Activated naive CD4-positive, alpha-beta T cell treated with anti-CD3 and anti-CD28 coated beads, Interleukin-2, amount 50 U/mL, for 24 hours (primary cell): ENCODE measurements around the gene FBLN1.
"Not testable (repeated sequence)": the region's sequence is repeated elsewhere in the genome, so short reads cannot be mapped to it uniquely, and the experiment has no call there.

Experiments used
- H3K27ac Mint-ChIP-seq: one replicate; pipeline ENCODE4 v1.8.0; 2021; ENCODE audit warnings: mild to moderate bottlenecking, mixed read lengths
- H3K27me3 Mint-ChIP-seq: one replicate; pipeline ENCODE4 v1.8.0; 2021; ENCODE audit warnings: mixed read lengths
- H3K36me3 Mint-ChIP-seq: one replicate; pipeline ENCODE4 v1.8.0; 2021; ENCODE audit warnings: mixed read lengths
- H3K4me1 Mint-ChIP-seq: one replicate; pipeline ENCODE4 v1.8.0; 2021; ENCODE audit warnings: mixed read lengths
- H3K4me3 Mint-ChIP-seq: one replicate; pipeline ENCODE4 v1.8.0; 2021; ENCODE audit warnings: mild to moderate bottlenecking, mixed read lengths
- H3K9me3 Mint-ChIP-seq: one replicate; pipeline ENCODE4 v1.8.0; 2021; ENCODE audit warnings: mixed read lengths

Gene FBLN1

GRCh38 chr22:45599836-45600577 is 97.3 kb downstream of the FBLN1 start:
- Mint-ChIP-seq H3K27ac (no peak overlapping the region), H3K36me3 (no peaks in the 10 kb centered on the region), H3K27me3 (peaks cover 2% of the 10 kb centered on the region), H3K4me3 (no peak overlapping the region), H3K4me1 (no peaks in the 10 kb centered on the region), H3K9me3 (no peaks in the 10 kb centered on the region)

GRCh38 chr22:45600790-45601730 is 98.4 kb downstream of the FBLN1 start:
- Mint-ChIP-seq H3K36me3 (no peaks in the 10 kb centered on the region), H3K27me3 (peaks cover 3% of the 10 kb centered on the region), H3K9me3 (no peaks in the 10 kb centered on the region), H3K4me3 (no peak overlapping the region), H3K27ac (no peak overlapping the region), H3K4me1 (no peaks in the 10 kb centered on the region)

- Mint-ChIP-seq H3K4me3 (no peak overlapping the region), H3K27ac (no peak overlapping the region), H3K36me3 (no peaks in the 10 kb centered on the region), H3K4me1 (no peaks in the 10 kb centered on the region), H3K27me3 (peaks cover 3% of the 10 kb centered on the region), H3K9me3 (no peaks in the 10 kb centered on the region)
Measured at GRCh38 chr22:45602004-45602733, 99.5 kb downstream of the FBLN1 start.

GRCh38 chr22:45602824-45603595 is 100.3 kb downstream of the FBLN1 start:
- Mint-ChIP-seq H3K4me1 (no peaks in the 10 kb centered on the region), H3K27ac (no peak overlapping the region), H3K36me3 (no peaks in the 10 kb centered on the region), H3K4me3 (no peak overlapping the region), H3K27me3 (peaks cover 3% of the 10 kb centered on the region), H3K9me3 (no peaks in the 10 kb centered on the region)

GRCh38 chr22:45603619-45604018 is 100.9 kb downstream of the FBLN1 start:
- no peaks in the 10 kb centered on the region for H3K36me3 Mint-ChIP-seq
- no peaks in the 10 kb centered on the region for H3K4me1 Mint-ChIP-seq
- no peaks in the 10 kb centered on the region for H3K9me3 Mint-ChIP-seq
- H3K27me3 Mint-ChIP-seq, result peaks cover 3% of the 10 kb centered on the region
- no peak overlapping the region for H3K4me3 Mint-ChIP-seq
- no peak overlapping the region for H3K27ac Mint-ChIP-seq

- H3K4me1 Mint-ChIP-seq, H3K4me3 Mint-ChIP-seq, H3K27ac Mint-ChIP-seq, H3K27me3 Mint-ChIP-seq, H3K36me3 Mint-ChIP-seq, H3K9me3 Mint-ChIP-seq: not testable (repeated sequence)
Measured at GRCh38 chr22:45608045-45608444, 105.4 kb downstream of the FBLN1 start.

GRCh38 chr22:45608763-45609180 is 106.1 kb downstream of the FBLN1 start:
- H3K36me3 Mint-ChIP-seq, result no peaks in the 10 kb centered on the region

GRCh38 chr22:45612451-45612901 is 109.8 kb downstream of the FBLN1 start:
- H3K4me1 Mint-ChIP-seq, result peaks cover 3% of the 10 kb centered on the region
- no peak overlapping the region for H3K27ac Mint-ChIP-seq
- no peaks in the 10 kb centered on the region for H3K9me3 Mint-ChIP-seq
- no peak overlapping the region for H3K4me3 Mint-ChIP-seq
- no peaks in the 10 kb centered on the region for H3K27me3 Mint-ChIP-seq
- no peaks in the 10 kb centered on the region for H3K36me3 Mint-ChIP-seq

More at GRCh38 chr22:45608763-45609180, 106.1 kb downstream of the FBLN1 start:
- H3K4me1 Mint-ChIP-seq, result peaks cover 3% of the 10 kb centered on the region
- peaks cover 2% of the 10 kb centered on the region for H3K27me3 Mint-ChIP-seq
- H3K27ac Mint-ChIP-seq, result no peak overlapping the region
- no peak overlapping the region for H3K4me3 Mint-ChIP-seq
- H3K9me3 Mint-ChIP-seq, result no peaks in the 10 kb centered on the region

- no peak overlapping the region for H3K27ac Mint-ChIP-seq
- no peak overlapping the region for H3K4me3 Mint-ChIP-seq
- H3K9me3 Mint-ChIP-seq, result no peaks in the 10 kb centered on the region
- H3K4me1 Mint-ChIP-seq, result peaks cover 3% of the 10 kb centered on the region
- H3K36me3 Mint-ChIP-seq, result no peaks in the 10 kb centered on the region
- no peaks in the 10 kb centered on the region for H3K27me3 Mint-ChIP-seq
Measured at GRCh38 chr22:45612940-45613339, 110.3 kb downstream of the FBLN1 start.

GRCh38 chr22:45615364-45615763 is 112.7 kb downstream of the FBLN1 start:
- H3K27me3 Mint-ChIP-seq, result no peaks in the 10 kb centered on the region
- H3K36me3 Mint-ChIP-seq, result no peaks in the 10 kb centered on the region
- H3K4me3 Mint-ChIP-seq, result no peak overlapping the region
- no peaks in the 10 kb centered on the region for H3K9me3 Mint-ChIP-seq
- no peak overlapping the region for H3K27ac Mint-ChIP-seq
- peaks cover 3% of the 10 kb centered on the region for H3K4me1 Mint-ChIP-seq

GRCh38 chr22:45616432-45616831 is 113.7 kb downstream of the FBLN1 start:
- Mint-ChIP-seq H3K36me3 (no peaks in the 10 kb centered on the region), H3K4me3 (no peak overlapping the region), H3K9me3 (no peaks in the 10 kb centered on the region), H3K4me1 (peaks cover 2% of the 10 kb centered on the region), H3K27ac (no peak overlapping the region), H3K27me3 (no peaks in the 10 kb centered on the region)

GRCh38 chr22:45617948-45618347 is 115.3 kb downstream of the FBLN1 start:
- no peaks in the 10 kb centered on the region for H3K36me3 Mint-ChIP-seq

GRCh38 chr22:45620706-45621105 is 118.0 kb downstream of the FBLN1 start:
- H3K4me3 Mint-ChIP-seq, result no peak overlapping the region
- no peak overlapping the region for H3K27ac Mint-ChIP-seq
- no peaks in the 10 kb centered on the region for H3K4me1 Mint-ChIP-seq
- no peaks in the 10 kb centered on the region for H3K27me3 Mint-ChIP-seq
- H3K36me3 Mint-ChIP-seq, result no peaks in the 10 kb centered on the region
- no peaks in the 10 kb centered on the region for H3K9me3 Mint-ChIP-seq

More at GRCh38 chr22:45617948-45618347, 115.3 kb downstream of the FBLN1 start:
- Mint-ChIP-seq H3K4me1 (no peaks in the 10 kb centered on the region), H3K27ac (no peak overlapping the region), H3K4me3 (no peak overlapping the region), H3K9me3 (no peaks in the 10 kb centered on the region), H3K27me3 (no peaks in the 10 kb centered on the region)

GRCh38 chr22:45621836-45622600 is 119.3 kb downstream of the FBLN1 start:
- Mint-ChIP-seq H3K36me3 (no peaks in the 10 kb centered on the region), H3K4me3 (no peak overlapping the region), H3K27me3 (no peaks in the 10 kb centered on the region), H3K4me1 (no peaks in the 10 kb centered on the region), H3K27ac (no peak overlapping the region), H3K9me3 (no peaks in the 10 kb centered on the region)
